K562 (cell line): ENCODE data around the gene NCAPG2. TPM values are rescaled to one million over a fixed set of nuclear protein-coding genes. Genes with fewer than 3 reads are reported as not detected.
A peak's percentile ranks its signal among the peaks of the same experiment; 100 is the strongest.

Source experiments
- ATAC-seq: fragments of 200-7000 bp; cut with Tn5 transposase; 3 replicates; pipeline ENCODE4 v1.9.1; 2020; ENCODE audit warnings: moderate library complexity
- BruUV-seq: library from RNA; stranded (reverse); fragments of 400-500 nt; replicated peaks from 2 replicates; lab custom pipeline; 2021; lab: Mats Ljungman, UMichigan
- CTCF ChIA-PET: fragments of 300-600 bp; formaldehyde crosslinking; extraction: SDS; loops from one replicate; lab custom pipeline; 2021; ENCODE audit warnings: low intra/inter-chr PET ratio; lab: Yijun Ruan, JAX
- POLR2A ChIA-PET: fragments of 300-600, 350-650 bp; sonication (Branson Sonifier 250); formaldehyde crosslinking; extraction: SDS; loops from one replicate; lab custom pipeline; 2021; ENCODE audit warnings: antibody characterized with exemption, inconsistent platforms; lab: Yijun Ruan, JAX
- DNase-seq, 4 experiments: peaks; one replicate each; pipeline versions ENCODE4 v3.0.0 to v3.0.0-alpha.2; 2011 to 2018; ENCODE audit warnings: low spot score in 3 of 4, mixed read lengths in 3 of 4; ENCODE audit errors: extremely low read depth in 1 of 4
- FAIRE-seq: peaks from 2 replicates; lab custom pipeline; 2011; peaks lifted over from hg19 to GRCh38; lab: Jason Lieb, UNC
- H2AFZ ChIP-seq: 2 replicates; pipeline ENCODE4 v1.6.0; 2011; ENCODE audit warnings: low read depth, low read length, control low read depth, inconsistent platforms
- H3K27ac ChIP-seq: fragments of 200-600 bp; 3 replicates; pipeline ENCODE4 v1.8.0; 2011; ENCODE audit warnings: low read depth, mild to moderate bottlenecking, control low read depth, inconsistent platforms, low read length, moderate library complexity, mixed read lengths; ENCODE audit errors: extremely low read depth
- H3K27me3 ChIP-seq, 2 experiments: fragments of 300-600 bp in 1 of 2; 2 replicates in 1 of 2; 3 replicates in 1 of 2; pipeline versions ENCODE4 v1.6.0 to v1.8.0; 2011; ENCODE audit warnings: inconsistent platforms in 2 of 2, low read length in 2 of 2, mild to moderate bottlenecking in 1 of 2, mixed read lengths in 1 of 2, moderate library complexity in 1 of 2; ENCODE audit not compliant: control insufficient read depth in 2 of 2, insufficient read depth in 2 of 2
- H3K36me3 ChIP-seq: fragments of 300-600 bp; 3 replicates; pipeline ENCODE4 v1.8.0; 2011; ENCODE audit warnings: mild to moderate bottlenecking, low read length, inconsistent platforms; ENCODE audit not compliant: control insufficient read depth, insufficient read depth
- H3K4me1 ChIP-seq, 2 experiments: fragments of 200-600 bp in 1 of 2; replicated peaks in 1 of 2; 2 replicates in 1 of 2; 3 replicates in 1 of 2; pipeline versions ENCODE4 v1.5.1 to v1.8.0; 2011; ENCODE audit warnings: inconsistent platforms in 2 of 2, low read length in 2 of 2, mild to moderate bottlenecking in 1 of 2, mixed read lengths in 1 of 2, moderate library complexity in 1 of 2; ENCODE audit not compliant: control insufficient read depth in 2 of 2, insufficient read depth in 2 of 2
- H3K4me2 ChIP-seq: 2 replicates; pipeline ENCODE4 v1.6.1; 2011; ENCODE audit warnings: low read length, control low read depth, inconsistent platforms, mixed read lengths; ENCODE audit not compliant: insufficient read depth
- H3K4me3 ChIP-seq: fragments of 200-600 bp; sonication (generic), shearing (Covaris generic); 2 replicates; pipeline ENCODE4 v1.5.1; 2016; ENCODE audit warnings: control low read depth, inconsistent platforms
- H3K79me2 ChIP-seq: fragments of 200-600 bp; 3 replicates; pipeline ENCODE4 v1.8.0; 2011; ENCODE audit warnings: low read length, inconsistent platforms; ENCODE audit not compliant: control insufficient read depth, insufficient read depth
- H3K9ac ChIP-seq, 2 experiments: 2 replicates each; pipeline versions ENCODE4 v1.6.0 to v1.6.1; 2011; ENCODE audit warnings: low read depth in 2 of 2, low read length in 2 of 2, control low read depth in 1 of 2, inconsistent platforms in 1 of 2, mild to moderate bottlenecking in 1 of 2, mixed read lengths in 1 of 2; ENCODE audit not compliant: insufficient read depth in 1 of 2
- H3K9me1 ChIP-seq: one replicate; pipeline ENCODE4 v1.6.0; 2011; ENCODE audit warnings: inconsistent platforms, mild to moderate bottlenecking, low read length, moderate library complexity; ENCODE audit not compliant: control insufficient read depth, insufficient read depth
- H3K9me3 ChIP-seq: replicated peaks from 2 replicates; pipeline ENCODE4 v1.5.1; 2011; ENCODE audit warnings: low read depth, low read length, inconsistent platforms; ENCODE audit not compliant: control insufficient read depth, insufficient read depth
- H4K20me1 ChIP-seq: replicated peaks from 2 replicates; pipeline ENCODE4 v1.6.1; 2011; ENCODE audit warnings: low read length, inconsistent platforms, mixed read lengths; ENCODE audit not compliant: control insufficient read depth, insufficient read depth
- DPF2 ChIP-seq: fragments of 450-650 bp; IDR thresholded peaks from 2 replicates; pipeline ENCODE4 v1.6.1; 2016
- POLR2A ChIP-seq: fragments of 450-650 bp; conservative IDR thresholded peaks from 2 replicates; pipeline ENCODE4 v1.6.1; 2016
- POLR2AphosphoS5 ChIP-seq: IDR thresholded peaks from 2 replicates; pipeline ENCODE4 v1.6.1; 2011; ENCODE audit warnings: mild to moderate bottlenecking, low read depth, low read length, moderate library complexity; ENCODE audit not compliant: control insufficient read depth, insufficient read depth
- POLR2G ChIP-seq: fragments of 200-400 bp; formaldehyde crosslinking; IDR thresholded peaks from 2 replicates; pipeline ENCODE4 v1.6.1; 2017; ENCODE audit warnings: low read depth, mild to moderate bottlenecking, antibody characterized with exemption, low read length, moderate library complexity
- ZNF384 ChIP-seq: IDR thresholded peaks from 2 replicates; pipeline ENCODE4 v1.6.1; 2012; ENCODE audit warnings: low read depth, low read length, improper control_type of control experiment
- WGBS: fragments of 100-300 bp; shearing (Covaris generic); methylation state at CpG from one replicate; pipeline ENCODE4 v1.1.6; 2016; ENCODE audit warnings: low coverage, mixed read lengths; ENCODE audit not compliant: insufficient coverage; ENCODE audit errors: missing lambda C conversion rate; 5-methylcytosine and 5-hydroxymethylcytosine counted together
- in situ Hi-C: fragments of 300-500 bp; cut with MboI; formaldehyde crosslinking; loops from 4 replicates; pipeline ENCODE4 v1.15.0; 2018; ENCODE audit warnings: inconsistent platforms, mixed read lengths
- intact Hi-C: fragments of 100-400 bp; cut with micrococcal nuclease; formaldehyde crosslinking; loops from 2 replicates; pipeline ENCODE4 v1.14.2; 2022
- polyA plus RNA-seq, 8 experiments: library from polyadenylated mRNA; depleted of rRNA in 4 of 8; stranded (reverse) in 5 of 8; unstranded in 3 of 8; fragments of >200 nt; fragmentation: Nextera tagmentation in 2 of 8; fragmentation: Illumina TruSeq in 1 of 8; extraction: Ambion mirVana in 2 of 8; extraction: Trizol in 1 of 8; gene quantifications; 2 replicates each; pipeline versions ENCODE4 v1.2.1 to v1.2.3, GENCODE V29; 2011 to 2014; ENCODE audit warnings: inconsistent platforms in 1 of 8, missing spikeins in 1 of 8
- total RNA-seq, 7 experiments: library from RNA; depleted of rRNA in 6 of 7; stranded (reverse); fragments of >200 nt in 6 of 7; fragmentation: Illumina TruSeq in 2 of 7; extraction: Trizol in 2 of 7; gene quantifications; 2 replicates each; pipeline versions ENCODE4 v1.2.1 to v1.2.3, GENCODE V29; 2011 to 2021; ENCODE audit warnings: low replicate concordance in 1 of 7
- TF ChIP-seq, protein P1 (sequence below): sonication (generic); formaldehyde crosslinking; IDR thresholded peaks from 2 replicates; pipeline ENCODE4 v1.8.0; 2022; ENCODE audit warnings: mild to moderate bottlenecking, missing genetic modification reagents

Gene NCAPG2
- total and polyA plus RNA-seq, 9 of the 15 experiments (the other 6 are each of a cell fraction or from before 2014, with no cell fraction given) = 21.5 to 127 (median 86.1) TPM

GRCh38 chr7:158735935-158736334, 31.3 kb upstream of the NCAPG2 start:
- Histone ChIP-seq H3K79me2 (no peaks in the 10 kb centered on the region), H3K4me1 (peaks cover 15 to 16% of the 10 kb centered on the region in 2 experiments; a peak in 4 of 5 replicates), H3K27me3 (no peaks in the 10 kb centered on the region), H3K27ac (no peak overlapping the region), H3K36me3 (peaks cover 89% of the 10 kb centered on the region), H3K9me1 (no peaks in the 10 kb centered on the region), H4K20me1 (no peaks in the 10 kb centered on the region), H3K9ac (no peak overlapping the region), H3K4me2 (no peak overlapping the region), H3K4me3 (no peak overlapping the region), H3K9me3 (no peaks in the 10 kb centered on the region), H2AFZ (no peak overlapping the region)
- no TSS peak for BruUV-seq
- no peak for ATAC-seq
- no peak for DNase-seq
- FAIRE-seq = no peak
- 95% methylated on average over 12 of the region's 12 CpGs for WGBS
- intact Hi-C loops (no loop called here), in situ Hi-C loops (no loop called here)
- CTCF ChIA-PET = no interaction called here
- POLR2A ChIA-PET = no interaction called here
- TF ChIP-seq ZNF384 = no peak
- TF ChIP-seq, protein P1, sequence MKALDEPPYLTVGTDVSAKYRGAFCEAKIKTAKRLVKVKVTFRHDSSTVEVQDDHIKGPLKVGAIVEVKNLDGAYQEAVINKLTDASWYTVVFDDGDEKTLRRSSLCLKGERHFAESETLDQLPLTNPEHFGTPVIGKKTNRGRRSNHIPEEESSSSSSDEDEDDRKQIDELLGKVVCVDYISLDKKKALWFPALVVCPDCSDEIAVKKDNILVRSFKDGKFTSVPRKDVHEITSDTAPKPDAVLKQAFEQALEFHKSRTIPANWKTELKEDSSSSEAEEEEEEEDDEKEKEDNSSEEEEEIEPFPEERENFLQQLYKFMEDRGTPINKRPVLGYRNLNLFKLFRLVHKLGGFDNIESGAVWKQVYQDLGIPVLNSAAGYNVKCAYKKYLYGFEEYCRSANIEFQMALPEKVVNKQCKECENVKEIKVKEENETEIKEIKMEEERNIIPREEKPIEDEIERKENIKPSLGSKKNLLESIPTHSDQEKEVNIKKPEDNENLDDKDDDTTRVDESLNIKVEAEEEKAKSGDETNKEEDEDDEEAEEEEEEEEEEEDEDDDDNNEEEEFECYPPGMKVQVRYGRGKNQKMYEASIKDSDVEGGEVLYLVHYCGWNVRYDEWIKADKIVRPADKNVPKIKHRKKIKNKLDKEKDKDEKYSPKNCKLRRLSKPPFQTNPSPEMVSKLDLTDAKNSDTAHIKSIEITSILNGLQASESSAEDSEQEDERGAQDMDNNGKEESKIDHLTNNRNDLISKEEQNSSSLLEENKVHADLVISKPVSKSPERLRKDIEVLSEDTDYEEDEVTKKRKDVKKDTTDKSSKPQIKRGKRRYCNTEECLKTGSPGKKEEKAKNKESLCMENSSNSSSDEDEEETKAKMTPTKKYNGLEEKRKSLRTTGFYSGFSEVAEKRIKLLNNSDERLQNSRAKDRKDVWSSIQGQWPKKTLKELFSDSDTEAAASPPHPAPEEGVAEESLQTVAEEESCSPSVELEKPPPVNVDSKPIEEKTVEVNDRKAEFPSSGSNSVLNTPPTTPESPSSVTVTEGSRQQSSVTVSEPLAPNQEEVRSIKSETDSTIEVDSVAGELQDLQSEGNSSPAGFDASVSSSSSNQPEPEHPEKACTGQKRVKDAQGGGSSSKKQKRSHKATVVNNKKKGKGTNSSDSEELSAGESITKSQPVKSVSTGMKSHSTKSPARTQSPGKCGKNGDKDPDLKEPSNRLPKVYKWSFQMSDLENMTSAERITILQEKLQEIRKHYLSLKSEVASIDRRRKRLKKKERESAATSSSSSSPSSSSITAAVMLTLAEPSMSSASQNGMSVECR (CRISPR knock-in tag) = no peak
- 0 out of 2 replicates have a peak, but pooled peaks have one; percentile 38 for TF ChIP-seq POLR2A
- 0 out of 2 replicates have a peak, but pooled peaks have one; percentile 25 for TF ChIP-seq POLR2AphosphoS5
- TF ChIP-seq DPF2 = no peak
- TF ChIP-seq POLR2G = peak; percentile 61
